HG03280 (cell line): ENCODE data around the gene WWOX.
"Not testable (repeated sequence)": the region's sequence is repeated elsewhere in the genome, so short reads cannot be mapped to it uniquely, and the experiment has no call there.

Experiments
- ATAC-seq: cut with Tn5 transposase; IDR thresholded peaks from one replicate; pipeline ENCODE4 v1.9.1; 2021; ENCODE audit warnings: mild to moderate bottlenecking, moderate library complexity; ENCODE audit not compliant: unreplicated experiment

The WWOX gene

GRCh38 chr16:79013930-79014660, 914.6 kb downstream of the WWOX start:
- no peak for ATAC-seq

- ATAC-seq, result no peak
These were observed 919.4 kb downstream of the WWOX start for GRCh38 chr16:79018650-79019429.

GRCh38 chr16:79019431-79019830, 920.0 kb downstream of the WWOX start:
- no peak for ATAC-seq

- no peak for ATAC-seq
These were observed 922.7 kb downstream of the WWOX start for GRCh38 chr16:79021991-79022630.

- no peak for ATAC-seq
These were observed 926.7 kb downstream of the WWOX start for GRCh38 chr16:79026117-79026516.

GRCh38 chr16:79036541-79036940, 937.1 kb downstream of the WWOX start:
- no peak for ATAC-seq

- no peak for ATAC-seq
These were observed 938.3 kb downstream of the WWOX start for GRCh38 chr16:79037521-79038373.

GRCh38 chr16:79041206-79041605, 941.8 kb downstream of the WWOX start:
- ATAC-seq, result no peak

- ATAC-seq, result no peak
These were observed 942.7 kb downstream of the WWOX start for GRCh38 chr16:79042141-79042540.

- ATAC-seq, result no peak
These were observed 943.4 kb downstream of the WWOX start for GRCh38 chr16:79042886-79043285.

- ATAC-seq, result no peak
These were observed 945.7 kb downstream of the WWOX start for GRCh38 chr16:79045191-79045590.

GRCh38 chr16:79047337-79047736, 947.9 kb downstream of the WWOX start:
- no peak for ATAC-seq

- no peak for ATAC-seq
These were observed 949.6 kb downstream of the WWOX start for GRCh38 chr16:79049040-79049439.

GRCh38 chr16:79050063-79050462, 950.6 kb downstream of the WWOX start:
- no peak for ATAC-seq

- no peak for ATAC-seq
These were observed 951.9 kb downstream of the WWOX start for GRCh38 chr16:79051313-79051712.

GRCh38 chr16:79052198-79052597, 952.7 kb downstream of the WWOX start:
- ATAC-seq, result not testable (repeated sequence)

- no peak for ATAC-seq
These were observed 954.1 kb downstream of the WWOX start for GRCh38 chr16:79053577-79053976.

GRCh38 chr16:79054211-79054984, 954.9 kb downstream of the WWOX start:
- no peak for ATAC-seq

- no peak for ATAC-seq
These were observed 956.0 kb downstream of the WWOX start for GRCh38 chr16:79055251-79055970.
